H9 (cell line): ENCODE results near the gene SMC5. TPM values are rescaled to one million over a fixed set of nuclear protein-coding genes. Genes with fewer than 3 reads are reported as not detected.

Source experiments
- DNase-seq: peaks from one replicate; pipeline ENCODE4 v3.0.0-alpha.2; 2017
- H2AFZ ChIP-seq: one replicate; pipeline ENCODE4 v1.6.1; 2013; ENCODE audit warnings: mild to moderate bottlenecking, low read length, control low read depth, moderate library complexity
- H2AK5ac ChIP-seq: 2 replicates; pipeline ENCODE4 v1.6.1; 2013; ENCODE audit warnings: low read length, control low read depth, mixed read lengths; ENCODE audit not compliant: insufficient read length
- H2BK120ac ChIP-seq: one replicate; pipeline ENCODE4 v1.6.1; 2013; ENCODE audit warnings: low read depth, mild to moderate bottlenecking, low read length, control low read depth, inconsistent platforms; ENCODE audit not compliant: poor library complexity, severe bottlenecking
- H2BK12ac ChIP-seq: 2 replicates; pipeline ENCODE4 v1.6.1; 2013; ENCODE audit warnings: low read length, control low read depth, mixed read lengths, low read depth; ENCODE audit not compliant: insufficient read length
- H2BK15ac ChIP-seq: 2 replicates; pipeline ENCODE4 v1.6.1; 2013; ENCODE audit warnings: low read depth, low read length, control low read depth
- H2BK20ac ChIP-seq: one replicate; pipeline ENCODE4 v1.6.1; 2013; ENCODE audit warnings: low read depth, mild to moderate bottlenecking, low read length, control low read depth, inconsistent platforms; ENCODE audit not compliant: poor library complexity, severe bottlenecking
- H2BK5ac ChIP-seq: 2 replicates; pipeline ENCODE4 v1.6.1; 2013; ENCODE audit warnings: low read length, control low read depth, mixed read lengths; ENCODE audit not compliant: insufficient read length
- H3K14ac ChIP-seq: 2 replicates; pipeline ENCODE4 v1.6.1; 2013; ENCODE audit warnings: low read length, control low read depth; ENCODE audit not compliant: insufficient read depth
- H3K18ac ChIP-seq: 2 replicates; pipeline ENCODE4 v1.6.1; 2013; ENCODE audit warnings: low read depth, mild to moderate bottlenecking, mixed read lengths, low read length, control low read depth; ENCODE audit not compliant: insufficient read length
- H3K23ac ChIP-seq: 2 replicates; pipeline ENCODE4 v1.6.1; 2013; ENCODE audit warnings: low read length, control low read depth, mixed read lengths, low read depth; ENCODE audit not compliant: insufficient read length
- H3K23me2 ChIP-seq: 2 replicates; pipeline ENCODE4 v1.6.1; 2013; ENCODE audit warnings: low read depth, mild to moderate bottlenecking, mixed read lengths, low read length, control low read depth; ENCODE audit not compliant: insufficient read length, poor library complexity, severe bottlenecking
- H3K27ac ChIP-seq: 2 replicates; pipeline ENCODE4 v1.5.1; 2013; ENCODE audit warnings: low read length, control low read depth, mixed read lengths, low read depth; ENCODE audit not compliant: insufficient read length
- H3K27me3 ChIP-seq: 2 replicates; pipeline ENCODE4 v1.6.1; 2013; ENCODE audit warnings: low read length, control low read depth, inconsistent platforms; ENCODE audit not compliant: insufficient read depth
- H3K4ac ChIP-seq: 2 replicates; pipeline ENCODE4 v1.6.1; 2013; ENCODE audit warnings: low read depth, mild to moderate bottlenecking, control low read depth, inconsistent platforms, low read length, moderate library complexity
- H3K4me1 ChIP-seq: 2 replicates; pipeline ENCODE4 v1.6.1; 2013; ENCODE audit warnings: low read length, control low read depth, inconsistent platforms; ENCODE audit not compliant: insufficient read depth
- H3K4me2 ChIP-seq: 2 replicates; pipeline ENCODE4 v1.6.1; 2013; ENCODE audit warnings: low read length, control low read depth, mixed read lengths; ENCODE audit not compliant: insufficient read length, insufficient read depth
- H3K56ac ChIP-seq: 2 replicates; pipeline ENCODE4 v1.6.1; 2013; ENCODE audit warnings: low read depth, mild to moderate bottlenecking, mixed read lengths, low read length, control low read depth; ENCODE audit not compliant: insufficient read length
- H3K79me1 ChIP-seq: 2 replicates; pipeline ENCODE4 v1.6.1; 2013; ENCODE audit warnings: low read depth, mild to moderate bottlenecking, moderate library complexity, low read length, control low read depth, inconsistent platforms; ENCODE audit not compliant: insufficient read depth, poor library complexity, severe bottlenecking
- H3K79me2 ChIP-seq: 2 replicates; pipeline ENCODE4 v1.6.1; 2013; ENCODE audit warnings: low read length, control low read depth, inconsistent platforms; ENCODE audit not compliant: insufficient read depth
- H3K9ac ChIP-seq: 2 replicates; pipeline ENCODE4 v1.6.1; 2013; ENCODE audit warnings: low read length, control low read depth, mixed read lengths; ENCODE audit not compliant: insufficient read length; ENCODE audit errors: extremely low read depth
- H3K9me3 ChIP-seq: one replicate; pipeline ENCODE4 v1.6.1; 2013; ENCODE audit warnings: low read depth, low read length, inconsistent platforms; ENCODE audit not compliant: control insufficient read depth
- H3T11ph ChIP-seq: one replicate; pipeline ENCODE4 v1.6.1; 2013; ENCODE audit warnings: mild to moderate bottlenecking, low read length, control low read depth, inconsistent platforms
- H4K20me1 ChIP-seq: one replicate; pipeline ENCODE4 v1.6.1; 2013; ENCODE audit not compliant: control insufficient read depth, insufficient read length, insufficient read depth
- H4K5ac ChIP-seq: 2 replicates; pipeline ENCODE4 v1.6.1; 2013; ENCODE audit warnings: low read depth, mild to moderate bottlenecking, mixed read lengths, low read length, control low read depth; ENCODE audit not compliant: insufficient read length
- H4K8ac ChIP-seq: replicated peaks from 2 replicates; pipeline ENCODE4 v1.6.1; 2013; ENCODE audit warnings: low read length, control low read depth, mixed read lengths, low read depth; ENCODE audit not compliant: insufficient read length
- H4K91ac ChIP-seq: 2 replicates; pipeline ENCODE4 v1.6.1; 2013; ENCODE audit warnings: low read depth, mild to moderate bottlenecking, moderate library complexity, mixed read lengths, low read length, control low read depth; ENCODE audit not compliant: insufficient read length
- H3K27ac Mint-ChIP-seq, 3 experiments: 2 replicates in 2 of 3; 3 replicates in 1 of 3; pipeline ENCODE4 v1.8.0; 2020 to 2021; ENCODE audit warnings: mixed read lengths in 3 of 3, mild to moderate bottlenecking in 1 of 3, moderate library complexity in 1 of 3
- H3K27me3 Mint-ChIP-seq: 2 replicates; pipeline ENCODE4 v1.8.0; 2021; ENCODE audit warnings: low read depth, mild to moderate bottlenecking, moderate library complexity, mixed read lengths
- H3K36me3 Mint-ChIP-seq, 3 experiments: 2 replicates in 2 of 3; 3 replicates in 1 of 3; pipeline ENCODE4 v1.8.0; 2020 to 2021; ENCODE audit warnings: low read depth in 3 of 3, mixed read lengths in 3 of 3; ENCODE audit not compliant: insufficient read depth in 1 of 3
- H3K4me1 Mint-ChIP-seq, 2 experiments: 2 replicates each; pipeline ENCODE4 v1.8.0; 2020; ENCODE audit warnings: mixed read lengths in 2 of 2
- H3K4me3 Mint-ChIP-seq, 2 experiments: 2 replicates in 1 of 2; 3 replicates in 1 of 2; pipeline ENCODE4 v1.8.0; 2020 to 2021; ENCODE audit warnings: mild to moderate bottlenecking in 2 of 2, mixed read lengths in 2 of 2, moderate library complexity in 1 of 2
- H3K9me3 Mint-ChIP-seq, 2 experiments: 2 replicates in 1 of 2; 3 replicates in 1 of 2; pipeline ENCODE4 v1.8.0; 2020; ENCODE audit warnings: mild to moderate bottlenecking in 2 of 2, mixed read lengths in 2 of 2, moderate library complexity in 1 of 2
- WGBS: extraction: QIAGEN DNeasy Blood & Tissue Kit; methylation state at CpG from one replicate; pipeline ENCODE4 v1.1.7; 2013; ENCODE audit warnings: missing lambda C conversion rate, low lambda C conversion rate, mixed read lengths; ENCODE audit not compliant: insufficient read length; ENCODE audit errors: extremely low coverage; 5-methylcytosine and 5-hydroxymethylcytosine counted together
- total RNA-seq: library from RNA; stranded (reverse); gene quantifications from 2 replicates; pipeline ENCODE4 v1.2.1, GENCODE V29; 2021
- TF ChIP-seq, protein P1 (sequence below): fragments of 200-600 bp; sonication (generic); conservative IDR thresholded peaks from 3 replicates; pipeline ENCODE4 v1.8.0; 2021; ENCODE audit warnings: antibody characterized with exemption, mild to moderate bottlenecking

SMC5 gene
- total RNA-seq, 1 experiment from 2014 or later, result 29.6 TPM

DNA sequence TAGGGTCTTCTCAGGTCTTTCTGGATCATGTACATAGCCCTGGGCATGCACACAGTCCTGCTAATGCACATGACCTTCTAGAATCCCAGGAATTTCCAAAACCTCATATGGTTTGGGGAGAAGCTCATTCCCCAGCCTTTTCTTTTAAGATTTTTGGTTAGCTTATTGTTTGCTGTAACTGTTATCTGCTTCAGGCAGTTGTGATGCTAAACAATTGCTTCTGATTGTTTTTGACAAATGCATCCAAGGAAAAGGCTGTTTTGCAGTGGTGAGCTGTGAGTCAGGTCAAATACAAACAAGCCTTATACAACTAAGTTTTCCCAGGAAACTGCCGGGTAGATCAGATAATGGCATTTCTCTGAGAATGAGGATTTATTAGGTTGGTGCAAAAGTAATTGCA, 32.7 kb downstream of the SMC5 start:
- WGBS, result no CpG with 5 or more reads among the region's 1 CpG
- Histone ChIP-seq H3K4ac (no peak overlapping the region), H3K56ac (no peak overlapping the region), H2AFZ (no peak overlapping the region), H3K4me2 (no peak overlapping the region), H3T11ph (no peak overlapping the region), H2BK12ac (no peak overlapping the region), H2BK20ac (no peak overlapping the region), H3K4me1 (no peaks in the 10 kb centered on the region), H2BK15ac (no peak overlapping the region), H3K18ac (no peak overlapping the region), H2BK120ac (no peak overlapping the region), H3K23ac (no peak overlapping the region), H3K79me1 (no peaks in the 10 kb centered on the region), H3K23me2 (no peaks in the 10 kb centered on the region), H3K14ac (no peak overlapping the region), H3K27me3 (no peaks in the 10 kb centered on the region), H3K9me3 (peaks cover 4% of the 10 kb centered on the region), H4K20me1 (no peaks in the 10 kb centered on the region), H3K79me2 (no peaks in the 10 kb centered on the region; the same call in 1 of the 2 replicates), H4K91ac (no peak overlapping the region), H4K8ac (no peak overlapping the region), H3K27ac (no peak overlapping the region), H2AK5ac (no peak overlapping the region), H2BK5ac (no peak overlapping the region), H4K5ac (no peak overlapping the region), H3K9ac (no peak overlapping the region)
- DNase-seq, result no peak
- TF ChIP-seq, protein P1, sequence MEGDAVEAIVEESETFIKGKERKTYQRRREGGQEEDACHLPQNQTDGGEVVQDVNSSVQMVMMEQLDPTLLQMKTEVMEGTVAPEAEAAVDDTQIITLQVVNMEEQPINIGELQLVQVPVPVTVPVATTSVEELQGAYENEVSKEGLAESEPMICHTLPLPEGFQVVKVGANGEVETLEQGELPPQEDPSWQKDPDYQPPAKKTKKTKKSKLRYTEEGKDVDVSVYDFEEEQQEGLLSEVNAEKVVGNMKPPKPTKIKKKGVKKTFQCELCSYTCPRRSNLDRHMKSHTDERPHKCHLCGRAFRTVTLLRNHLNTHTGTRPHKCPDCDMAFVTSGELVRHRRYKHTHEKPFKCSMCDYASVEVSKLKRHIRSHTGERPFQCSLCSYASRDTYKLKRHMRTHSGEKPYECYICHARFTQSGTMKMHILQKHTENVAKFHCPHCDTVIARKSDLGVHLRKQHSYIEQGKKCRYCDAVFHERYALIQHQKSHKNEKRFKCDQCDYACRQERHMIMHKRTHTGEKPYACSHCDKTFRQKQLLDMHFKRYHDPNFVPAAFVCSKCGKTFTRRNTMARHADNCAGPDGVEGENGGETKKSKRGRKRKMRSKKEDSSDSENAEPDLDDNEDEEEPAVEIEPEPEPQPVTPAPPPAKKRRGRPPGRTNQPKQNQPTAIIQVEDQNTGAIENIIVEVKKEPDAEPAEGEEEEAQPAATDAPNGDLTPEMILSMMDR, result no peak
- H3K27ac Mint-ChIP-seq, result no peak overlapping the region
- H3K4me3 Mint-ChIP-seq, result no peak overlapping the region
- peaks cover 11% of the 10 kb centered on the region in 2 experiments; a peak in 4 of 5 replicates for H3K9me3 Mint-ChIP-seq
- peaks cover 38 to 67% (median 62%) of the 10 kb centered on the region in 3 experiments for H3K36me3 Mint-ChIP-seq
- H3K4me1 Mint-ChIP-seq, result no peaks in the 10 kb centered on the region
- H3K27me3 Mint-ChIP-seq, result no peaks in the 10 kb centered on the region
